ENCODE measurements around the gene SPX.

SPX gene

DNA sequence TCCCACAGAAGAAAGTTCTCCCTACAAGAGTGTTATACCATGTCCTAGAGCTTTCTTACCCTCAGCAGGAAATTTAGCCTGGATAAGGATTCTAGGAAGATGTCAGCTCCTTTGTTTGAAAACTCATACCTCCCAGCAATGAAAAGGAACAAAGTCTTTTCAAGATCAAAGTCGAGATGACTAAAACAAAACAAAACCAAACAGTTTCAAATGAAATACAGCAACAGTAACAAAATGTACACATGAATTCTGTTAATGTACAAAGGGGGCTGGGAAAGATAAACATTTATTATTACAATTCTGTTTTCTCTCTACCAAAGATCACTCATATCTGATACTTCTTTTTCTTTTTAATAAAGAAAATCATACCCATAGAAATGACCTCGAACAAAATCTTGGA, 36.8 kb downstream of the SPX start:
- TF ChIP-seq, protein P1, sequence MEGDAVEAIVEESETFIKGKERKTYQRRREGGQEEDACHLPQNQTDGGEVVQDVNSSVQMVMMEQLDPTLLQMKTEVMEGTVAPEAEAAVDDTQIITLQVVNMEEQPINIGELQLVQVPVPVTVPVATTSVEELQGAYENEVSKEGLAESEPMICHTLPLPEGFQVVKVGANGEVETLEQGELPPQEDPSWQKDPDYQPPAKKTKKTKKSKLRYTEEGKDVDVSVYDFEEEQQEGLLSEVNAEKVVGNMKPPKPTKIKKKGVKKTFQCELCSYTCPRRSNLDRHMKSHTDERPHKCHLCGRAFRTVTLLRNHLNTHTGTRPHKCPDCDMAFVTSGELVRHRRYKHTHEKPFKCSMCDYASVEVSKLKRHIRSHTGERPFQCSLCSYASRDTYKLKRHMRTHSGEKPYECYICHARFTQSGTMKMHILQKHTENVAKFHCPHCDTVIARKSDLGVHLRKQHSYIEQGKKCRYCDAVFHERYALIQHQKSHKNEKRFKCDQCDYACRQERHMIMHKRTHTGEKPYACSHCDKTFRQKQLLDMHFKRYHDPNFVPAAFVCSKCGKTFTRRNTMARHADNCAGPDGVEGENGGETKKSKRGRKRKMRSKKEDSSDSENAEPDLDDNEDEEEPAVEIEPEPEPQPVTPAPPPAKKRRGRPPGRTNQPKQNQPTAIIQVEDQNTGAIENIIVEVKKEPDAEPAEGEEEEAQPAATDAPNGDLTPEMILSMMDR (conservative IDR thresholded peaks at IDR 0.05): no peak
- TF ChIP-seq ZFX (IDR thresholded peaks at IDR 0.05): no peak
- H3K27ac ChIP-seq: no peak overlapping the region

DNA sequence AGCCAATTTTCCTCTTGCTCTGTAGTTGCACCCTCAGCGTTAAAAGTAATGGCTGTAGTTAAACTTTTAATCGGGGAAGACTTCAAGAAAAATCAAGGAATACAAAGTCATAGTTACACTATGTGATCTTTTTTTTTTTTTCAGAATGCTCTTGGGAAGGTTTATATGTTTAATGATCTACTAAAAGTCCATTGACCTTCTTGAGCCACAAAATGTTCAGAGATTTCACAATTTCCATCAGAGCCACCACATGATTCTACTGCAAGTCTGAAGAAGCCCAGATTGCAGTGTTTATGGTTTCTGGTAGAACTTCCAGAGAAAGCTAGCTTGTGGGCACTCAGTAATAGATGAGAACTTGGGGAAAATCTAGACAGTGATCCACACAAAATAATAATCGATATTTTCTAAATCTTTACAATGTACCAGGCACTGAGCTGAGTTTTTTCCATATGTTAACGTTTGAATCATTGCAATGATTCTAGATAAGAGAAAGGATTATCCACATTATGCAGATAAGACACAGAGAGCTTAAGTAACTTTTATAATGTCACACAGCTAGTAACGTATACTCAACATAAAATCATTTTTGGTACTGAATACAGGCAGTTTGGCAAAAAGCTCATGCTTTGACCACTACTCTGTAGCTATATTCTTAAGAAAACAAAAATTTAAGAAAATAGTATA, 40.3 kb downstream of the SPX start:
- TF ChIP-seq ZFX (IDR thresholded peaks at IDR 0.05): no peak
- TF ChIP-seq, protein P1 (conservative IDR thresholded peaks at IDR 0.05): no peak
- H3K27ac ChIP-seq: no peak overlapping the region

DNA sequence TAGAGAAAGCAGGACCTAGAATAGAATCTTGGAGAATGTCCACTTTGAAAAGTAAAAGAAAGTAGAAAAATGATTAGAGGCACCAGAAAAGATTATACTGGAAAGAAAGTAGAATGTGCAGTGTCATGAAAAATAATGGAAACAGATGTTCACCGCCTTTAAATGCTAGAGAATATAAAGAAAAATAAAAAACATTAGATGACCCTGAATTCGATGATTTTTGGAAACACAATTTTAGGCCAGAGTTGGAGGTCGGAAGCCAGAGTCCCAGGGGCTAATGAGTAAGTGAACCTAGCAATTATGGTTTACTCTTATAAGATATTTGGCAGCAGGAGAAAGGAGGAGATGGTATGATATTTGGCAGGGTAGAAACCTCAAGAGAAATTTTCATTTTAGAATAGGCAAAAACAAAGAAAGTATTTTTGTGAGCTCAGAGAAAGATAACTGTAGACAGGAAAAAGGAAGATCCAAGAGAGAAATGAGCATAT, 40.9 kb downstream of the SPX start:
- TF ChIP-seq, protein P1 (conservative IDR thresholded peaks at IDR 0.05): no peak
- TF ChIP-seq ZFX (IDR thresholded peaks at IDR 0.05): no peak
- H3K27ac ChIP-seq: no peak overlapping the region

DNA sequence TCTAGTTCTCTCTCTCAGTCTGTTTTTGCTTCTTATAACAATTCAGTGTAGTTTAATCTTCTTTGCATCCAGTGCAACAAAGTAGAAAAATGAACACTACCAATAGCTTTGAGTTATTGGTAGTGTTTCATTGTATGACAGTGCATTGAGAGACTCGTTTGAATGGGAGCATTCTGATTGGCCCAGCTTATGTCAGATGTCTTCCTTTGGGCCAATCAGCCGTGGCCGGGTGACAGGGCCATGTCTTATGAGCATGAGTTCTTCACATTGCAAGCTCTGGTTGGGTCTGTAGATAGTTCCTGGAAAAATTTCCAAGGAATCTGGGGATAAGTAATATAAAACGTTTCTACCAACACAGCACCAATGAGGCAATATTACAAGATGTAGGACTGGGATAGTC, 42.0 kb downstream of the SPX start:
- TF ChIP-seq, protein P1 (conservative IDR thresholded peaks at IDR 0.05): no peak
- no peak for TF ChIP-seq ZFX (IDR thresholded peaks at IDR 0.05)
- no peak overlapping the region for H3K27ac ChIP-seq

DNA sequence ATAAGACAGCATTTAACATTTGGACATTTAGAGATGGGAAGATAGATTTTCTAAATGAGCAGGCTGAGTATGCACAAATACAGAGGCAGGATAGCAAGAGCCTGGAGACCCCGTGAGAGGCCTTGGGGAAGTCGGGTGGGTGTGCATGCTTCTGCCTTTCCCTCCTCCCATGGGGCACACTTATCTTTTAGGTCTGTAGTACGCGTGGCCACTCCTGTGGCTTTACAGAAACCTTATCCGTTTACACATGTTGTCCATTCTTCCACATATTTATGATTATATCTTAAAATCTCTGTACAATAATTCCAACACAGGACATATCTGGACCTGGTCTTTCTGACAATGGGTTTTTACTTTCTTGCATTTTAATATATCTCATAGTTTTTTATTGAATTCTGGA, 45.0 kb downstream of the SPX start:
- TF ChIP-seq ZFX (IDR thresholded peaks at IDR 0.05): no peak
- TF ChIP-seq, protein P1 (conservative IDR thresholded peaks at IDR 0.05): no peak
- H3K27ac ChIP-seq: no peak overlapping the region

DNA sequence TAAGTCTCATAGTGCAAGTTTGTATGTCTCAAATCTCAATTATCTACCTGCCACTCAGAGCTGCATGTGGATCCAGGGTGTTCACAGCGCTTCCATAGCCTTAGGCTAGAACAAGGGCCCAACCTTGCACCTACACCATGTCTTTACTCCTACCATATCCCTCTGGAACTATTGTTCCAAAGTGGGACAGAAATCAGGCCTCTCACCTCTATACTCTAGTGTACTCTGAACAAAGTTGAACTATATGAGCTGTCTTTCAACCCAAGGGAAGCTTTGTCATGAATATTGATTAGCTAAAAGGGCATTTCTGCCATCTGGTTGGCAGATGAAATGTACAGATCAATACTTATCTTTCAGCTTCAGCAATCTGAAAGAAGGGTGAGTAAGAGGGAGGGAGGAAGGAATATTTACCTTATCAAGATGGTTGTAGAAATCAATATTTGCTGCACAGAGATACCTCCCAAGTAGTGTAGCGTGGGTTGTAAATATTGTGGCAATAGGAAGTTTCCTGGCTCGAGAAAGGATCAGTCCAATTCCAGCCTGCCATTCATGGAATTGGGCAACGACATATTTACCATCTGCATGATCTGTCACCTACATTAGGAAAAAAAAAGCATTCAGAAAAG, 47.8 kb downstream of the SPX start:
- TF ChIP-seq, protein P1 (conservative IDR thresholded peaks at IDR 0.05): no peak
- no peak for TF ChIP-seq ZFX (IDR thresholded peaks at IDR 0.05)
- no peak overlapping the region for H3K27ac ChIP-seq

DNA sequence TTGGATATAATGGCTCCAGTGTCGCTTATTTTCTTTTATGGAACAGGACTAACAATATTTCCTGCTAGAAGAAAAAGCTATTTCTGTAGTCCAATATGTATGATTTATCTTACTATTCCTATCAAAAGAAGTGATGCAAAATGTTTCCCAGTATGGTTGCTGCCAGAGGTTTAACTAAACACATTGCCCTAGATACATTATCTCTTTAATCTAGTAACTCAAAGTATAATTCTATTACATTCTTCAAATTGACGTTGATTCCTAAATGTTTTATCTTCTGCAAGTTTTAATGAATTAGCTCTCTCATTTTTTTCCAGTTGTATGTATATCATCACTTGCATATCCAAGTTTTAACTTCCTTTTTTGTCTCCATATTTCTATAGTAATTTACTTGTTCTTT, 50.3 kb downstream of the SPX start:
- H3K27ac ChIP-seq: no peak overlapping the region
- TF ChIP-seq ZFX (IDR thresholded peaks at IDR 0.05): no peak
- TF ChIP-seq, protein P1 (conservative IDR thresholded peaks at IDR 0.05): no peak

All from C4-2B (cell line).